ENCODE results near the gene ADAP2. TPM values are rescaled to one million over a fixed set of nuclear protein-coding genes. Genes with fewer than 3 reads are reported as not detected.
A peak's percentile ranks its signal among the peaks of the same experiment; 100 is the strongest.
"Not testable (repeated sequence)": the region's sequence is repeated elsewhere in the genome, so short reads cannot be mapped to it uniquely, and the experiment has no call there.

ADAP2 gene
- 0.40 TPM for polyA plus RNA-seq (2013, experiment 1 of 2)
- polyA plus RNA-seq (2013, experiment 2 of 2): 0.51 TPM

GRCh38 chr17:30921544-30922196 lies at the start of gene ADAP2:
Gene ADAP2, plus strand, starts transcription at chr17:30921945. Its CDS starts 70 bp downstream, at chr17:30922015.
- H3K4me1 ChIP-seq (ENCODE audit: insufficient read depth, low read length): peaks cover 6% of the 10 kb centered on the region
- H3K9ac ChIP-seq (ENCODE audit: low read depth, low read length): peak within 1 kb of the TSS; percentile 16; the same call in 1 of the 2 replicates
- no peak within 1 kb of the TSS for H3K27ac ChIP-seq (ENCODE audit: low read depth, low read length)
- peaks cover 59% of the 10 kb centered on the region for H3K27me3 ChIP-seq (ENCODE audit: insufficient read depth, low read length)
- H3K4me3 ChIP-seq (ENCODE audit: low read length): peak within 1 kb of the TSS; percentile 54
- no peaks in the 10 kb centered on the region for H3K9me3 ChIP-seq (ENCODE audit: insufficient read depth, low read depth, low read length)
- 2% methylated on average over 60 of the region's 60 CpGs for WGBS
- no peaks in the 10 kb centered on the region for H3K36me3 ChIP-seq (ENCODE audit: insufficient read depth, low read length)

DNA sequence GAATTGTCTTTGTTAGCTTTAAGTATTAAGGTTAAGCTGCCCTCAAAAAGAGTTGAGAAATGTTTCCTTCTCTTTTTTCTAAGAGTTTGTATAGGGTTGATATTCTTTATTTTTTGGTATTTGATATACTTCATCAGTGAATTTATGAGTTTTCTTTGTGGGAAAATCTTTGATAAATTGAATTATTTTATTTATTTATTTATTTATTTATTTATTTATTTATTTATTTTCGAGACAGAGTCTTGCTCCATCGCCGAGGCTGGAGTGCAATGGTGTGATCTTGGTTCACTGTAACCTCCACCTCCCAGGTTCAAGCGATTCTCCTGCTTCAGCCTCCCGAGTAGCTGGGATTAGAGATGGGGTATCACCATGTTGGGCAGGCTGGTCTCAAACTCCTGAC lies 35.6 kb upstream of the ADAP2 start:
- 89% methylated on average over 5 of the region's 5 CpGs for WGBS
- H3K4me1 ChIP-seq (ENCODE audit: insufficient read depth, low read length): no peaks in the 10 kb centered on the region
- H3K27ac ChIP-seq (ENCODE audit: low read depth, low read length): no peak overlapping the region
- H3K36me3 ChIP-seq (ENCODE audit: insufficient read depth, low read length): peaks cover 65% of the 10 kb centered on the region
- no peak overlapping the region for H3K4me3 ChIP-seq (ENCODE audit: low read length)
- H3K27me3 ChIP-seq (ENCODE audit: insufficient read depth, low read length): no peaks in the 10 kb centered on the region
- H3K9me3 ChIP-seq (ENCODE audit: insufficient read depth, low read depth, low read length): no peaks in the 10 kb centered on the region
- H3K9ac ChIP-seq (ENCODE audit: low read depth, low read length): no peak overlapping the region

DNA sequence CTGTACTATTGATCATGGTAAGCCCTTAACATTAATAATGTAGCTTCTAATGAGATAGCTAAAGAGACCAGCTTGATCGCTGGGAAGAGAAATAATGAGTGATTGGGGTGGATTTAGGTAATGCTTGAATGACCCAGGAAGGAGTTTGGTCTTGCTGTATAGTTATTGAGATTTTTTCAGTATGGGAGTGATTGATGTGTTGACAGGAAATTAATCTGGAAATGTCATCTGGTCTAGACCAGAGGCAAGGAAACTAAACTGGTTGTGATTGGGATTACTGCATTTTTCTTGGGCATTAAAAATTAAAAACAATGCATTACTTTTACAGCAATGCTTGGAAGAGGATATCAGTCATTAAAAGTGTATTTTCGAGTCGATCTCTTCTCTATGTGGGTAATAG lies 27.5 kb upstream of the ADAP2 start:
- 98% methylated on average over 3 of the region's 3 CpGs for WGBS
- peaks cover 97% of the 10 kb centered on the region for H3K36me3 ChIP-seq (ENCODE audit: insufficient read depth, low read length)

DNA sequence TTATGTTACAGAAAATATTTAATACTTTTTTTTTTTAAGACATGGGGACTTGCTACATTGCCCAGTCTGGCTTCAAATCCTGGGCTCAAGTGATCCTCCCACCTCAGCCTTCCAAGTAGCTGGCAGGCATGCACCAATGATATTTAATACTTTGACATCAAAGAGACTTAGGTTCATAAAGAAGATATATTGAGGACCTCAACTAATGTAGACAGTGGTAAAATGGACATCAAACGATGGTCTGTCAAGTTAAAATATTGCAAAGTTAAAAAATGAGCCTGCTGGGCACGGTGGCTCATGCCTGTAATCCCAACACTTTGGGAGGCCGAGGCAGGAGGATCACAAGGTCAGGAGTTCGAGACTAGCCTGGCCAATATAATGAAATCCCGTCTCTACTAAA lies 24.4 kb upstream of the ADAP2 start:
- Histone ChIP-seq H3K36me3 (ENCODE audit: insufficient read depth, low read length) (peaks cover 91% of the 10 kb centered on the region), H3K4me3 (ENCODE audit: low read length) (no peak overlapping the region), H3K9ac (ENCODE audit: low read depth, low read length) (no peak overlapping the region), H3K27ac (ENCODE audit: low read depth, low read length) (no peak overlapping the region), H3K4me1 (ENCODE audit: insufficient read depth, low read length) (no peaks in the 10 kb centered on the region), H3K9me3 (ENCODE audit: insufficient read depth, low read depth, low read length) (no peaks in the 10 kb centered on the region), H3K27me3 (ENCODE audit: insufficient read depth, low read length) (no peaks in the 10 kb centered on the region)
- 95% methylated on average over 5 of the region's 5 CpGs for WGBS

More for the DNA sequence above, 27.5 kb upstream of the ADAP2 start:
- Histone ChIP-seq H3K27me3 (ENCODE audit: insufficient read depth, low read length) (no peaks in the 10 kb centered on the region), H3K9ac (ENCODE audit: low read depth, low read length) (no peak overlapping the region), H3K9me3 (ENCODE audit: insufficient read depth, low read depth, low read length) (no peaks in the 10 kb centered on the region), H3K4me3 (ENCODE audit: low read length) (no peak overlapping the region), H3K4me1 (ENCODE audit: insufficient read depth, low read length) (no peaks in the 10 kb centered on the region), H3K27ac (ENCODE audit: low read depth, low read length) (no peak overlapping the region)

- Histone ChIP-seq H3K27me3 (ENCODE audit: insufficient read depth, low read length) (no peaks in the 10 kb centered on the region), H3K4me3 (ENCODE audit: low read length) (peak overlapping the region; percentile 83), H3K9me3 (ENCODE audit: insufficient read depth, low read depth, low read length) (no peaks in the 10 kb centered on the region), H3K9ac (ENCODE audit: low read depth, low read length) (peak overlapping the region; percentile 71), H3K4me1 (ENCODE audit: insufficient read depth, low read length) (no peaks in the 10 kb centered on the region), H3K27ac (ENCODE audit: low read depth, low read length) (peak overlapping the region; percentile 5; the same call in 1 of the 2 replicates), H3K36me3 (ENCODE audit: insufficient read depth, low read length) (peaks cover 21% of the 10 kb centered on the region)
- 2% methylated on average over 11 of the region's 11 CpGs for WGBS
These were observed 16.0 kb upstream of the ADAP2 start for GRCh38 chr17:30905742-30906100.

GRCh38 chr17:30906101-30906911 lies 15.4 kb upstream of the ADAP2 start, which contains the start of gene TEFM:
Gene TEFM, minus strand, starts transcription at chr17:30906238. Its CDS starts 40 bp downstream, at chr17:30906198.
- Histone ChIP-seq H3K27me3 (ENCODE audit: insufficient read depth, low read length) (no peaks in the 10 kb centered on the region), H3K36me3 (ENCODE audit: insufficient read depth, low read length) (peaks cover 20% of the 10 kb centered on the region), H3K9me3 (ENCODE audit: insufficient read depth, low read depth, low read length) (no peaks in the 10 kb centered on the region), H3K4me3 (ENCODE audit: low read length) (peak within 1 kb of the TSS; percentile 83), H3K27ac (ENCODE audit: low read depth, low read length) (peak within 1 kb of the TSS; percentile 57), H3K4me1 (ENCODE audit: insufficient read depth, low read length) (no peaks in the 10 kb centered on the region), H3K9ac (ENCODE audit: low read depth, low read length) (peak within 1 kb of the TSS; percentile 87)
- under 1% methylated on average over 47 of the region's 47 CpGs for WGBS

- whole genome bisulfite sequencing: 94% methylated on average over 3 of the region's 3 CpGs
- H3K27ac ChIP-seq (ENCODE audit: low read depth, low read length): no peak overlapping the region
- no peak overlapping the region for H3K4me3 ChIP-seq (ENCODE audit: low read length)
- no peak overlapping the region for H3K9ac ChIP-seq (ENCODE audit: low read depth, low read length)
- no peaks in the 10 kb centered on the region for H3K9me3 ChIP-seq (ENCODE audit: insufficient read depth, low read depth, low read length)
- H3K36me3 ChIP-seq (ENCODE audit: insufficient read depth, low read length): peaks cover 3% of the 10 kb centered on the region; the same call in 1 of the 2 replicates
- no peaks in the 10 kb centered on the region for H3K27me3 ChIP-seq (ENCODE audit: insufficient read depth, low read length)
- no peaks in the 10 kb centered on the region for H3K4me1 ChIP-seq (ENCODE audit: insufficient read depth, low read length)
These were observed 12.9 kb upstream of the ADAP2 start for GRCh38 chr17:30908717-30909420.

- H3K27me3 ChIP-seq (ENCODE audit: insufficient read depth, low read length); H3K4me3 ChIP-seq (ENCODE audit: low read length); H3K9me3 ChIP-seq (ENCODE audit: insufficient read depth, low read depth, low read length); H3K27ac ChIP-seq (ENCODE audit: low read depth, low read length); H3K36me3 ChIP-seq (ENCODE audit: insufficient read depth, low read length); H3K4me1 ChIP-seq (ENCODE audit: insufficient read depth, low read length); H3K9ac ChIP-seq (ENCODE audit: low read depth, low read length): not testable (repeated sequence)
- WGBS: 90% methylated on average over 7 of the region's 7 CpGs
These were observed 11.6 kb upstream of the ADAP2 start for GRCh38 chr17:30910151-30910550.

- Histone ChIP-seq H3K27me3 (ENCODE audit: insufficient read depth, low read length) (peaks cover 3% of the 10 kb centered on the region; the same call in 1 of the 2 replicates), H3K9me3 (ENCODE audit: insufficient read depth, low read depth, low read length) (no peaks in the 10 kb centered on the region), H3K4me3 (ENCODE audit: low read length) (no peak overlapping the region), H3K4me1 (ENCODE audit: insufficient read depth, low read length) (no peaks in the 10 kb centered on the region), H3K27ac (ENCODE audit: low read depth, low read length) (no peak overlapping the region), H3K36me3 (ENCODE audit: insufficient read depth, low read length) (no peaks in the 10 kb centered on the region), H3K9ac (ENCODE audit: low read depth, low read length) (no peak overlapping the region)
These were observed 7.8 kb upstream of the ADAP2 start for GRCh38 chr17:30913955-30914354.

DNA sequence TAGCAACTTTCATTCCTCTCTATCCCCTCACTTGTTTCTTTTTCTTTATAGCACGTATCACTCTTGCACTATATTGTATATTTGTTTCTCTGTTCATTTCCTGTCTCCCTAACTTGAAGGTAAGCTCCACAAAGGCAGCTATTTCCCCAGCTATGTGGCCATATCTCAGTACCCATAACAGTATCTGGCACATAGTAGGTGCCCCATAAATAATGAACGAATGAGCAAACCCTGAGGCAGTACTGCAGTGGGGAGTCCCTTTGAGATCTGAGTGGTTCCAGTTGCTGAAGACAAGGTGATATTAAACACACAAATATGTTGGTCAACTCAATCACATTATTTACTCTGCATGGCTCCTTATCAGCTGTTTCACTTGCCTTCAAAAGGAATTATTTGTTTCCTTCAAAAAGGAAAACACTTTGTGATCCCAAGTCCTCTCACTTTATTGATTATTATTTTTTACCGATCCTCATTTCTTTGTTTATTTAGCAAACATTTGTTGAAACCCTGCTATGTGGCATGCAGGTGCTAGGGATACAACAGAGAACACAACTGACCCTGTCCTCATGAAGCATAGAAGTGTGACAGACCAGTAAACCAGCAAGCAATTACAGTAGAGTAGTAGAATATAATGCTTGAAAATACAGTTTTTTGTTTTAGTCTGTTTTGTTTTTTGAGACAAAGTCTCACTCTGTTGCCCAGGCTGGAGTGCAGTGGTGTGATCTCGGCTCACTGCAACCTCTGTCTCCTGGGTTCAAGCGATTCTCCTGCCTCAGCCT lies 5.7 kb upstream of the ADAP2 start:
- no peak overlapping the region for H3K4me3 ChIP-seq (ENCODE audit: low read length)
- peaks cover 15% of the 10 kb centered on the region for H3K27me3 ChIP-seq (ENCODE audit: insufficient read depth, low read length)
- H3K9ac ChIP-seq (ENCODE audit: low read depth, low read length): no peak overlapping the region
- no peaks in the 10 kb centered on the region for H3K36me3 ChIP-seq (ENCODE audit: insufficient read depth, low read length)
- no peak overlapping the region for H3K27ac ChIP-seq (ENCODE audit: low read depth, low read length)
- 88% methylated on average over 5 of the region's 5 CpGs for WGBS
- H3K9me3 ChIP-seq (ENCODE audit: insufficient read depth, low read depth, low read length): no peaks in the 10 kb centered on the region
- H3K4me1 ChIP-seq (ENCODE audit: insufficient read depth, low read length): peaks cover under 1% of the 10 kb centered on the region; the same call in 1 of the 2 replicates

Data from HUES64 (cell line).